GM18951 (cell line): ENCODE measurements around the gene NEURL1B.

Source experiments
- POLR2A ChIP-seq: IDR thresholded peaks from 4 replicates; pipeline ENCODE4 v1.6.1; 2011; ENCODE audit warnings: mild to moderate bottlenecking; ENCODE audit not compliant: insufficient read length, insufficient read depth; ENCODE audit errors: extremely low read depth
- in situ Hi-C: fragments of 300-500 bp; cut with MboI; formaldehyde crosslinking; loops from one replicate; pipeline ENCODE4 v1.12.0; 2022; ENCODE audit warnings: low sequenced_read_pairs, mixed read lengths, inconsistent platforms; ENCODE audit not compliant: unreplicated experiment

Gene NEURL1B

GRCh38 chr5:172721455-172722326, 80.6 kb downstream of the NEURL1B start:
- in situ Hi-C loops, result no loop called here
- TF ChIP-seq POLR2A, result no peak

- TF ChIP-seq POLR2A, result no peak
- in situ Hi-C loops, result no loop called here
Observed at GRCh38 chr5:172722327-172722815, 81.3 kb downstream of the NEURL1B start.

GRCh38 chr5:172723508-172723907, 82.4 kb downstream of the NEURL1B start:
- no peak for TF ChIP-seq POLR2A
- in situ Hi-C loops, result no loop called here

GRCh38 chr5:172724242-172725183, 83.5 kb downstream of the NEURL1B start:
- TF ChIP-seq POLR2A, result no peak
- in situ Hi-C loops, result no loop called here

- TF ChIP-seq POLR2A, result no peak
- in situ Hi-C loops, result no loop called here
Observed at GRCh38 chr5:172725273-172725672, 84.2 kb downstream of the NEURL1B start.

GRCh38 chr5:172725785-172726184, 84.7 kb downstream of the NEURL1B start:
- in situ Hi-C loops, result no loop called here
- no peak for TF ChIP-seq POLR2A

- in situ Hi-C loops, result no loop called here
Observed at GRCh38 chr5:172726966-172727365, 85.9 kb downstream of the NEURL1B start.

GRCh38 chr5:172727551-172727950, 86.5 kb downstream of the NEURL1B start:
- in situ Hi-C loops, result no loop called here
- TF ChIP-seq POLR2A, result no peak

More at GRCh38 chr5:172726966-172727365, 85.9 kb downstream of the NEURL1B start:
- TF ChIP-seq POLR2A, result no peak

- no peak for TF ChIP-seq POLR2A
- in situ Hi-C loops, result no loop called here
Observed at GRCh38 chr5:172728481-172729241, 87.6 kb downstream of the NEURL1B start.

- TF ChIP-seq POLR2A, result no peak
- in situ Hi-C loops, result no loop called here
Observed at GRCh38 chr5:172729588-172729987, 88.5 kb downstream of the NEURL1B start.

- in situ Hi-C loops, result no loop called here
- TF ChIP-seq POLR2A, result no peak
Observed at GRCh38 chr5:172730222-172730621, 89.2 kb downstream of the NEURL1B start.

GRCh38 chr5:172730981-172731679, 90.1 kb downstream of the NEURL1B start:
- no peak for TF ChIP-seq POLR2A
- in situ Hi-C loops, result no loop called here
